ENCODE measurements around the gene SYNE2.

SYNE2 gene

GRCh38 chr14:64208261-64208660 lies 355.5 kb downstream of the SYNE2 start:
- Histone ChIP-seq H3K4me3 (ENCODE audit: low read length) (no peak overlapping the region), H3K27ac (ENCODE audit: low read depth, low read length) (no peak overlapping the region), H4K20me1 (ENCODE audit: control insufficient read depth, insufficient read depth, low read depth, low read length) (no peaks in the 10 kb centered on the region), H3K27me3 (ENCODE audit: control insufficient read depth, low read length) (no peaks in the 10 kb centered on the region), H3K79me2 (ENCODE audit: control insufficient read depth, low read length) (no peaks in the 10 kb centered on the region), H3K9me2 (replicated peaks; ENCODE audit: control insufficient read depth, low read length) (no peaks in the 10 kb centered on the region), H3F3A (ENCODE audit: control insufficient read depth, insufficient read depth) (peaks cover 9% of the 10 kb centered on the region; the same call in 1 of the 2 replicates), H3K36me3 (ENCODE audit: control insufficient read depth, low read length) (peaks cover 97% of the 10 kb centered on the region), H3K9me3 (ENCODE audit: control insufficient read depth, insufficient read depth, low read length) (no peaks in the 10 kb centered on the region), H3K4me2 (ENCODE audit: low read length) (no peak overlapping the region), H3K4me1 (ENCODE audit: control insufficient read depth, low read length) (no peaks in the 10 kb centered on the region)
- TF ChIP-seq EZH2phosphoT487 (IDR thresholded peaks at IDR 0.05; ENCODE audit: borderline replicate concordance, low read length) (no peak), CTCF (IDR thresholded peaks at IDR 0.05; ENCODE audit: low read depth, low read length, poor library complexity, severe bottlenecking) (no peak)

- Histone ChIP-seq H3K27me3 (ENCODE audit: control insufficient read depth, low read length) (no peaks in the 10 kb centered on the region), H3K36me3 (ENCODE audit: control insufficient read depth, low read length) (peaks cover 97% of the 10 kb centered on the region), H3K9me3 (ENCODE audit: control insufficient read depth, insufficient read depth, low read length) (no peaks in the 10 kb centered on the region), H3K27ac (ENCODE audit: low read depth, low read length) (no peak overlapping the region), H3F3A (ENCODE audit: control insufficient read depth, insufficient read depth) (peaks cover 9% of the 10 kb centered on the region; the same call in 1 of the 2 replicates), H3K4me1 (ENCODE audit: control insufficient read depth, low read length) (peaks cover 4% of the 10 kb centered on the region), H3K9me2 (replicated peaks; ENCODE audit: control insufficient read depth, low read length) (no peaks in the 10 kb centered on the region), H4K20me1 (ENCODE audit: control insufficient read depth, insufficient read depth, low read depth, low read length) (no peaks in the 10 kb centered on the region), H3K4me2 (ENCODE audit: low read length) (no peak overlapping the region), H3K79me2 (ENCODE audit: control insufficient read depth, low read length) (no peaks in the 10 kb centered on the region), H3K4me3 (ENCODE audit: low read length) (no peak overlapping the region)
- TF ChIP-seq CTCF (IDR thresholded peaks at IDR 0.05; ENCODE audit: low read depth, low read length, poor library complexity, severe bottlenecking) (no peak), EZH2phosphoT487 (IDR thresholded peaks at IDR 0.05; ENCODE audit: borderline replicate concordance, low read length) (no peak)
Measured at GRCh38 chr14:64208981-64209380, 356.2 kb downstream of the SYNE2 start.

GRCh38 chr14:64209444-64210131 lies 356.8 kb downstream of the SYNE2 start:
- Histone ChIP-seq H3K4me1 (ENCODE audit: control insufficient read depth, low read length) (peaks cover 10% of the 10 kb centered on the region), H3K36me3 (ENCODE audit: control insufficient read depth, low read length) (peaks cover 97% of the 10 kb centered on the region), H3K79me2 (ENCODE audit: control insufficient read depth, low read length) (no peaks in the 10 kb centered on the region), H3K27me3 (ENCODE audit: control insufficient read depth, low read length) (no peaks in the 10 kb centered on the region), H3K9me3 (ENCODE audit: control insufficient read depth, insufficient read depth, low read length) (no peaks in the 10 kb centered on the region), H4K20me1 (ENCODE audit: control insufficient read depth, insufficient read depth, low read depth, low read length) (no peaks in the 10 kb centered on the region), H3K9me2 (replicated peaks; ENCODE audit: control insufficient read depth, low read length) (no peaks in the 10 kb centered on the region), H3K4me3 (ENCODE audit: low read length) (no peak overlapping the region), H3K27ac (ENCODE audit: low read depth, low read length) (no peak overlapping the region), H3F3A (ENCODE audit: control insufficient read depth, insufficient read depth) (peaks cover 9% of the 10 kb centered on the region; the same call in 1 of the 2 replicates), H3K4me2 (ENCODE audit: low read length) (no peak overlapping the region)
- TF ChIP-seq EZH2phosphoT487 (IDR thresholded peaks at IDR 0.05; ENCODE audit: borderline replicate concordance, low read length) (no peak), CTCF (IDR thresholded peaks at IDR 0.05; ENCODE audit: low read depth, low read length, poor library complexity, severe bottlenecking) (no peak)
